ENCODE data around the gene SRL. TPM values are rescaled to one million over a fixed set of nuclear protein-coding genes. Genes with fewer than 3 reads are reported as not detected.

SRL gene
- total and polyA plus RNA-seq, 7 donors = 0.33 to 1.2 (median 0.60) TPM

- intact Hi-C loops (cut with DNase I) = no loop called here
- 58 to 75% methylated on average over 6 of the region's 6 CpGs for WGBS, 2 donors
Observed at GRCh38 chr16:4209666-4210065, 32.2 kb downstream of the SRL start.

GRCh38 chr16:4208341-4208751 is 33.5 kb downstream of the SRL start:
- DNase-seq = no peak
- Histone ChIP-seq H3K27me3 (no peaks in the 10 kb centered on the region), H3K9me3 (no peaks in the 10 kb centered on the region), H3K4me1 (no peaks in the 10 kb centered on the region), H3K36me3 (no peaks in the 10 kb centered on the region), H3K27ac (no peak overlapping the region), H3K4me3 (no peak overlapping the region)
- TF ChIP-seq CTCF (IDR thresholded peaks at IDR 0.05) = no peak
- no peak for TF ChIP-seq EP300 (IDR thresholded peaks at IDR 0.05)
- no peak for TF ChIP-seq POLR2A (IDR thresholded peaks at IDR 0.05)
- no peak for TF ChIP-seq POLR2AphosphoS5 (IDR thresholded peaks at IDR 0.05)
- 74 to 84% methylated on average over 14 of the region's 14 CpGs for WGBS, 2 donors
- intact Hi-C loops (cut with DNase I) = no loop called here

More at GRCh38 chr16:4209666-4210065, 32.2 kb downstream of the SRL start:
- TF ChIP-seq POLR2AphosphoS5 (IDR thresholded peaks at IDR 0.05) (no peak), CTCF (IDR thresholded peaks at IDR 0.05) (no peak), EP300 (IDR thresholded peaks at IDR 0.05) (no peak), POLR2A (IDR thresholded peaks at IDR 0.05) (no peak)
- no peak for DNase-seq
- H3K4me3 ChIP-seq = no peak overlapping the region
- H3K4me1 ChIP-seq = peaks cover 0 to 8% (median 0%) of the 10 kb centered on the region in 4 donors
- no peaks in the 10 kb centered on the region for H3K36me3 ChIP-seq
- H3K27ac ChIP-seq = no peak overlapping the region
- H3K9me3 ChIP-seq = no peaks in the 10 kb centered on the region
- H3K27me3 ChIP-seq = no peaks in the 10 kb centered on the region

DNA sequence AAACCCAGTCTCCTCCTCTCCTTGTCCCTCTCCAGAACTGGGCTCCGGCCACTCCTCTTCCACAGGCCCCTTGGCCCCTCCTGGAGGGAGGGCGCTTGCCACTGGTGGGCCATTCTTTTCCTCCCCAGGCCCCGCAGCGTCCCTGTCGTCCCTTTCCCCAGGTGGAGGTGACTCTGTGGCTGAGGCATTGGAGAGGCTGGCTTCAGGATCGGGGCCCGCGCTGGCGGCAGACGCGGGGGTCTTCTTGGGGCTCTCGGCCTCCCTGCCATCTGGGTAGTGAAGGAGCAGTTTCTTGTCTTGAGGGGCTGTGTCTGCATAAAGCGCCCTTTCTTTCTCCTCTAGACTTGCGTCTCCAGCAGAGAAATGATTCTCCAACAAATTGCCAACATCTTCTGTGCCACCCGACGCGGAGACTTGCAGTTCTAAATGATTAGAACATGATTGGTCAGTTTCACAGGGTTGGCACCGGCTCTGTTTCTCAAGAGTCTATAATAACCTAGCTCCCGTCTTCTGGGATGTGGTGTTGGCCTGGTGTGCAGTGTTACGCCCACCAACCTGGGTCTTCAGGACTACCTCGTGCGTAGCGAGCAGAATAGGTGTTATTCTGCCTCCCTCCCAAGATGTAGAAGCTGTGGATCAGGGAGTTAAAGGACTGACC is 34.1 kb downstream of the SRL start:
- WGBS, 2 donors = 91 to 93% methylated on average over 23 of the region's 23 CpGs
- Histone ChIP-seq H3K27me3 (no peaks in the 10 kb centered on the region), H3K27ac (no peak overlapping the region), H3K9me3 (no peaks in the 10 kb centered on the region), H3K4me3 (no peak overlapping the region), H3K36me3 (no peaks in the 10 kb centered on the region), H3K4me1 (no peaks in the 10 kb centered on the region)
- no peak for DNase-seq
- intact Hi-C loops (cut with DNase I) = no loop called here
- no peak for TF ChIP-seq EP300 (IDR thresholded peaks at IDR 0.05)
- no peak for TF ChIP-seq POLR2A (IDR thresholded peaks at IDR 0.05)
- TF ChIP-seq POLR2AphosphoS5 (IDR thresholded peaks at IDR 0.05) = no peak
- TF ChIP-seq CTCF (IDR thresholded peaks at IDR 0.05) = no peak

- TF ChIP-seq POLR2AphosphoS5 (IDR thresholded peaks at IDR 0.05) = no peak
- no peak for TF ChIP-seq POLR2A (IDR thresholded peaks at IDR 0.05)
- no peak for TF ChIP-seq CTCF (IDR thresholded peaks at IDR 0.05)
- no peak for TF ChIP-seq EP300 (IDR thresholded peaks at IDR 0.05)
- Histone ChIP-seq H3K36me3 (no peaks in the 10 kb centered on the region), H3K27me3 (no peaks in the 10 kb centered on the region), H3K4me3 (no peak overlapping the region), H3K9me3 (no peaks in the 10 kb centered on the region), H3K4me1 (no peaks in the 10 kb centered on the region), H3K27ac (no peak overlapping the region)
- no peak for DNase-seq
- intact Hi-C loops (cut with DNase I) = no loop called here
- 80 to 86% methylated on average over 14 of the region's 14 CpGs for WGBS, 2 donors
Observed at GRCh38 chr16:4207229-4207628, 34.7 kb downstream of the SRL start.

DNA sequence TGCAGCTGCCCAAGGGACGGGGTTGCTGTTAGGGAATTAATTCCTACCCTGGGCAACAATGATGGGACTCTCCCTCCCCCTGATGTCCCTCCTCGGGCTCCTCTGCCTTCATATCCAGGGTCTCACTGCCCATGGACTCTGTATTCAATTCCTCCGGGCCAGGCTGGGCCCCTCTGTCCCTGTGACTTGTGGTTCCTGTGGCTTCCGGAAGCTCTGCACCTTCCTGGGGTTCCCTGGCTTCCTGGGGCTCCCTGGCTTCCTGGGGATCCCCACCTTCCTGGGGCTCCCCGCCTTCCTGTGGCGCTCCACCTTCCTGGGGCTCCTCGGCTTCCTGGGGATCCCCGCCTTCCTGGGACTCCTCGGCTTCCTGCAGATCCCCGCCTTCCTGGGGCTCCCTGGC is 35.2 kb downstream of the SRL start:
- 48 to 69% methylated on average over 10 of the region's 10 CpGs for WGBS, 2 donors
- H3K4me3 ChIP-seq = no peak overlapping the region
- no peaks in the 10 kb centered on the region for H3K4me1 ChIP-seq
- intact Hi-C loops (cut with DNase I) = no loop called here
- H3K36me3 ChIP-seq = no peaks in the 10 kb centered on the region
- no peak overlapping the region for H3K27ac ChIP-seq
- H3K27me3 ChIP-seq = no peaks in the 10 kb centered on the region
- TF ChIP-seq POLR2A (IDR thresholded peaks at IDR 0.05) (no peak), EP300 (IDR thresholded peaks at IDR 0.05) (no peak), CTCF (IDR thresholded peaks at IDR 0.05) (no peak), POLR2AphosphoS5 (IDR thresholded peaks at IDR 0.05) (no peak)
- no peaks in the 10 kb centered on the region for H3K9me3 ChIP-seq
- DNase-seq = no peak

All from sigmoid colon (tissue), 7 donors.